ENCODE measurements around the gene ITGA11. TPM values are rescaled to one million over a fixed set of nuclear protein-coding genes. Genes with fewer than 3 reads are reported as not detected.

The ITGA11 gene
- total and polyA plus RNA-seq, 8 donors = 0.08 to 12.1 (median 2.0) TPM

GRCh38 chr15:68435966-68436365 lies 4.0 kb upstream of the ITGA11 start:
- 76 to 89% (median 85%) methylated on average over 3 of the region's 3 CpGs for WGBS, 5 donors
- no peaks in the 10 kb centered on the region for H3K36me3 ChIP-seq
- DNase-seq = no peak
- no peak overlapping the region for H3K4me3 ChIP-seq
- TF ChIP-seq POLR2A (IDR thresholded peaks at IDR 0.05) = no peak
- no peak for TF ChIP-seq CTCF (IDR thresholded peaks at IDR 0.05)
- peaks cover 14 to 17% (median 16%) of the 10 kb centered on the region in 4 donors for H3K4me1 ChIP-seq
- intact Hi-C loops (cut with DNase I; ENCODE audit: low total_unique reads) = no loop called here
- no peak overlapping the region for H3K27ac ChIP-seq
- peaks cover 0 to 61% (median 35%) of the 10 kb centered on the region in 3 donors for H3K27me3 ChIP-seq
- no peaks in the 10 kb centered on the region for H3K9me3 ChIP-seq

- Histone ChIP-seq H3K27me3 (peaks cover 0 to 77% (median 39%) of the 10 kb centered on the region in 3 donors), H3K4me1 (peaks cover 14 to 21% (median 20%) of the 10 kb centered on the region in 4 donors), H3K9me3 (no peaks in the 10 kb centered on the region), H3K36me3 (no peaks in the 10 kb centered on the region), H3K4me3 (no peak overlapping the region), H3K27ac (no peak overlapping the region)
- intact Hi-C loops (cut with DNase I; ENCODE audit: low total_unique reads) = no loop called here
- 75 to 80% (median 76%) methylated on average over 3 to 6 of the region's 6 CpGs for WGBS, 5 donors
- no peak for TF ChIP-seq EP300 (IDR thresholded peaks at IDR 0.05)
- TF ChIP-seq POLR2A (IDR thresholded peaks at IDR 0.05) = no peak
- TF ChIP-seq CTCF (IDR thresholded peaks at IDR 0.05) = no peak
- TF ChIP-seq POLR2AphosphoS5 (IDR thresholded peaks at IDR 0.05) = no peak
- DNase-seq = no peak
These were observed 2.1 kb upstream of the ITGA11 start for GRCh38 chr15:68434021-68434420.

- H3K9me3 ChIP-seq = no peaks in the 10 kb centered on the region
- no peak for DNase-seq
- H3K4me1 ChIP-seq = peaks cover 14 to 21% (median 20%) of the 10 kb centered on the region in 4 donors
- no peak overlapping the region for H3K4me3 ChIP-seq
- intact Hi-C loops (cut with DNase I; ENCODE audit: low total_unique reads) = no loop called here
- 51 to 73% (median 60%) methylated on average over 2 of the region's 2 CpGs for WGBS, 5 donors
- H3K27ac ChIP-seq = no peak overlapping the region
- H3K36me3 ChIP-seq = no peaks in the 10 kb centered on the region
- H3K27me3 ChIP-seq = peaks cover 0 to 77% (median 39%) of the 10 kb centered on the region in 3 donors
- TF ChIP-seq POLR2A (IDR thresholded peaks at IDR 0.05) = no peak
- no peak for TF ChIP-seq EP300 (IDR thresholded peaks at IDR 0.05)
- TF ChIP-seq POLR2AphosphoS5 (IDR thresholded peaks at IDR 0.05) = no peak
- TF ChIP-seq CTCF (IDR thresholded peaks at IDR 0.05) = no peak
These were observed 1.6 kb upstream of the ITGA11 start for GRCh38 chr15:68433551-68433950.

- TF ChIP-seq CTCF (IDR thresholded peaks at IDR 0.05) (no peak), POLR2AphosphoS5 (IDR thresholded peaks at IDR 0.05) (no peak), EP300 (IDR thresholded peaks at IDR 0.05) (no peak), POLR2A (IDR thresholded peaks at IDR 0.05) (no peak)
- no peak overlapping the region for H3K27ac ChIP-seq
- DNase-seq = no peak
- no peaks in the 10 kb centered on the region for H3K36me3 ChIP-seq
- H3K9me3 ChIP-seq = no peaks in the 10 kb centered on the region
- H3K4me1 ChIP-seq = peaks cover 14 to 21% (median 20%) of the 10 kb centered on the region in 4 donors
- H3K27me3 ChIP-seq = peaks cover 0 to 68% (median 39%) of the 10 kb centered on the region in 3 donors
- H3K4me3 ChIP-seq = peak overlapping the region in 3 of 4 donors; percentile 43 to 58 (median 53)
- WGBS, 5 donors = 53 to 63% (median 58%) methylated on average over 13 of the region's 13 CpGs
- intact Hi-C loops (cut with DNase I; ENCODE audit: low total_unique reads) = no loop called here
These were observed 590 bp upstream of the ITGA11 start for GRCh38 chr15:68432441-68433064.

Measured in stomach (tissue), 9 donors.